ENCODE measurements around the gene PPIF. TPM values are rescaled to one million over a fixed set of nuclear protein-coding genes. Genes with fewer than 3 reads are reported as not detected.

PPIF gene
- total and polyA plus RNA-seq, 2 of the 13 experiments (the other 11 are each of a cell fraction or from before 2014, with no cell fraction given) = 147 to 157 TPM

GRCh38 chr10:79381804-79382221 lies 34.5 kb downstream of the PPIF start (continued):
- TF ChIP-seq, protein P1, sequence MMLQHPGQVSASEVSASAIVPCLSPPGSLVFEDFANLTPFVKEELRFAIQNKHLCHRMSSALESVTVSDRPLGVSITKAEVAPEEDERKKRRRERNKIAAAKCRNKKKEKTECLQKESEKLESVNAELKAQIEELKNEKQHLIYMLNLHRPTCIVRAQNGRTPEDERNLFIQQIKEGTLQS (CRISPR knock-in tag; IDR thresholded peaks at IDR 0.05) = 0 out of 2 replicates have a peak, but pooled peaks have one; percentile 20
- TF ChIP-seq ZNF788 (CRISPR knock-in tag; IDR thresholded peaks at IDR 0.05; ENCODE audit: borderline replicate concordance) (0 out of 2 replicates have a peak, but pooled peaks have one; percentile 38), PAXIP1 (CRISPR knock-in tag; conservative IDR thresholded peaks at IDR 0.05) (peak; percentile 72), GATAD2A (CRISPR knock-in tag; IDR thresholded peaks at IDR 0.05) (0 out of 2 replicates have a peak, but pooled peaks have one; percentile 17), USF2 (IDR thresholded peaks at IDR 0.05; ENCODE audit: low read depth, low read length) (no peak), USF2 (CRISPR knock-in tag; IDR thresholded peaks at IDR 0.05; ENCODE audit: borderline replicate concordance) (peak; percentile 83; the same call in 1 of the 2 replicates), MAZ (IDR thresholded peaks at IDR 0.05; ENCODE audit: borderline replicate concordance, low read depth, low read length) (peak; percentile 73; the same call in 1 of the 2 replicates), MAZ (CRISPR knock-in tag; IDR thresholded peaks at IDR 0.05; ENCODE audit: low read depth) (peak; percentile 43; the same call in 1 of the 2 replicates), ELF1 (CRISPR knock-in tag; IDR thresholded peaks at IDR 0.05) (no peak), ZNF775 (CRISPR knock-in tag; IDR thresholded peaks at IDR 0.05; ENCODE audit: borderline replicate concordance) (no peak), ZNF547 (CRISPR knock-in tag; IDR thresholded peaks at IDR 0.05) (peak; percentile 28; the same call in 1 of the 2 replicates), ZNF768 (CRISPR knock-in tag; IDR thresholded peaks at IDR 0.05) (peak; percentile 50; the same call in 1 of the 2 replicates), JUN (CRISPR knock-in tag; IDR thresholded peaks at IDR 0.05) (0 out of 2 replicates have a peak, but pooled peaks have one; percentile 29), ZSCAN31 (CRISPR knock-in tag; IDR thresholded peaks at IDR 0.05; ENCODE audit: low read depth) (0 out of 2 replicates have a peak, but pooled peaks have one; percentile 29)
- TF ChIP-seq, protein P2, sequence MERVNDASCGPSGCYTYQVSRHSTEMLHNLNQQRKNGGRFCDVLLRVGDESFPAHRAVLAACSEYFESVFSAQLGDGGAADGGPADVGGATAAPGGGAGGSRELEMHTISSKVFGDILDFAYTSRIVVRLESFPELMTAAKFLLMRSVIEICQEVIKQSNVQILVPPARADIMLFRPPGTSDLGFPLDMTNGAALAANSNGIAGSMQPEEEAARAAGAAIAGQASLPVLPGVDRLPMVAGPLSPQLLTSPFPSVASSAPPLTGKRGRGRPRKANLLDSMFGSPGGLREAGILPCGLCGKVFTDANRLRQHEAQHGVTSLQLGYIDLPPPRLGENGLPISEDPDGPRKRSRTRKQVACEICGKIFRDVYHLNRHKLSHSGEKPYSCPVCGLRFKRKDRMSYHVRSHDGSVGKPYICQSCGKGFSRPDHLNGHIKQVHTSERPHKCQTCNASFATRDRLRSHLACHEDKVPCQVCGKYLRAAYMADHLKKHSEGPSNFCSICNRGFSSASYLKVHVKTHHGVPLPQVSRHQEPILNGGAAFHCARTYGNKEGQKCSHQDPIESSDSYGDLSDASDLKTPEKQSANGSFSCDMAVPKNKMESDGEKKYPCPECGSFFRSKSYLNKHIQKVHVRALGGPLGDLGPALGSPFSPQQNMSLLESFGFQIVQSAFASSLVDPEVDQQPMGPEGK (CRISPR knock-in tag; IDR thresholded peaks at IDR 0.05) = peak; percentile 82; the same call in 1 of the 2 replicates

Measured in HepG2 (cell line).